Fibroblast of skin of right quadriceps (primary cell): ENCODE measurements around the gene LENEP.

Experiments used
- DNase-seq: peaks from one replicate; pipeline ENCODE4 v3.0.0-alpha.2; 2013

LENEP gene

DNA sequence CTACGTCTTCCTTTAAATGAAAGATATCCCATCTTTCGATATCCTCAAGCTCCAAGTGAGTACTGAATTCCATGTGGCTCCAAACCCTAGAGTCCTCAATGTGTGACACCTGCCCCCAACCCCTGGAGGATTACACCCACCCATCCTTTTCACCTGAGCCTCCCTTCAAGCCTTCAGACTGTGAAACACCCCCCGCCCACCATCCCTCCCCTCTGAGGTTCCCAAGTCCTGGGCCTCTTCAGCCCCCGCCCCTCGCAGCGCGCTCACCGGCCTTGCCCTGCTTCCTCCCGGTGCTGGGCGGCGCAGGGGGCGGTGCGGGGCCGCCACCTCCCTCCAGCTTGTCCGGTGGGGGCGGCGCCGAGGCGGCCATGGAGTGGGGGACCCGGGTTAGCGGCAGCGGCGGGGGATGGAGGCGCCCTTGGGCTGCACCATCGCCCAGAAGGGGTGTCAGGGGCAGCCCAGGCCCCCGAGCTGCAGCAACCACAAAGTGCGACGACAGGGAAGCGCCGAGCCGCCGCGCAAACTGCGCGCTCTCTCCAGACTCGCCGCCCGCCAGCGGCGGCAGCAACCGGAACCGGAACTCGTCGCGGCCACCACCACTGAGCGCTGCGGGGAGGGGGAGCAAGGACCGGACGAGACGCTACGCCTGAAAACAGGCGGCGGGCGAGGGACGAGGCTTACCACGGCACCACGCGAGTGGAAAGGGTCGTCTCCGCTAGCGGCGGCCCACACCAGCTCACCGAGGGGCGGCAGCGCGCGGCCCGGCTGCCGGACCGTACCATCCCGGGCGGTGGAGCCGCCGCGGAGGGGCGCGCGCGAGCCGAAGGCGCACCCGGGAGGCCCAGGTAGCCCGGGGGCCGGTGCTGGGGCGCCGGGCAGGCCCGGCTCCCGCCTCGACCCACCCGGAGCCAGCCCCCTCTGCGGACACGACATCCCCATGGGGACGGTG is 31.9 kb upstream of the LENEP start, which contains the start of gene PYGO2:
Gene PYGO2 (minus strand): TSS at position 576 of the 949 bp plus-strand sequence. CDS start 206 bp downstream, at position 370.
- peak; percentile 80 for DNase-seq

DNA sequence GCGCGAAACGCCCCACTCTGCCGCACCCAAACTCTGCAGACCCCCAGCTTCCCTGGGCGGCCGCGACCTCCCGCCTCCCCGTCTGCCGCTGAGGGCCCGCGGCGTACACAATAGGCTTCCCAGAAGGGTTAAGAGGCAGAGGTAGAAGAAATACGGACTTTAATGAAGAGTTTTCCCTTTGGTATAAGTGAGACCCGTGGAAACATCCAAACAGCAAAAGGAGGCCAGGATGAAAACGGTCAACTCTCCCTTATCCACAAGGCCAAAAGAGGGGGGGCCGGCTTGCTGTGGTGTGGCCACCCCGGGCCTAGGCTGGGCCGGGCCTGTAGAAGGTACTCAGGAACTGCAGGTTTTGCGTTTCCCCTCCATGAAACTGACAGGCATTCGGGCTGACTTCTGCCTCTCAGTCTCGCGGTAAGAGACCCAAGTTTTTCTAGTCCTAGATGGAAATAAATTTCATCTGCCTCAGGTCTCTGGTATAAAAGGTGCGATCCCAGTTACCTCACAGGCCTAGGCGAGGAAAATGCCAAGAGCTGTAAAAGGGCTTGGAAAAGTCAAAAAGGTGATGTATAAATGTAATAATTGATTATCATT is 31.1 kb upstream of the LENEP start:
- DNase-seq: peak; percentile 23

DNA sequence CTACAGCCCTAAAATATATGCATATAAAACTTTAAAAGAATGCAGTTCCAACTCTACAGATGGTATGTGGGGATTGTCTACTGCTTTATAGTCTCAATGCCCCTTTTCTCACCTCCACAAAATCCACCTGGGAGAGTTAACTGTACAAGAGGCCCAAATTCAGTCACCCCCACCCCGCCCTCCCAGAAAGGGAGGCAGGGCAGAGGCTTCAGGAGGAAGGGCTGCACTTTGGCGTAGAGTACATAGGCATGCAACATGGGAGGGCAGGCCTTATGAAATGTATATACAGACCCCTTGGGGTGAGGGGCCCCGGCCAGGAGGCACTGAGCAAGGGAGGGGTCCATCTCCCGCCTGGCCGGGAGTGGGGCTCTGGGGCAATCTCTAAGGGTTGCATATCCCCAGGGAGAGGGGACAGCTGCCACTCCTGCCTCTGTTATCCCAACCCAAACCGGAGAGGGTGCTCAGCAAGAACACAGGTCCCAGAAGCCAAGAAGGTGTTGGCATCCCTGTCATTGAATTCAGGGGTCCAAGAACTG is 30.5 kb upstream of the LENEP start:
- DNase-seq: no peak

DNA sequence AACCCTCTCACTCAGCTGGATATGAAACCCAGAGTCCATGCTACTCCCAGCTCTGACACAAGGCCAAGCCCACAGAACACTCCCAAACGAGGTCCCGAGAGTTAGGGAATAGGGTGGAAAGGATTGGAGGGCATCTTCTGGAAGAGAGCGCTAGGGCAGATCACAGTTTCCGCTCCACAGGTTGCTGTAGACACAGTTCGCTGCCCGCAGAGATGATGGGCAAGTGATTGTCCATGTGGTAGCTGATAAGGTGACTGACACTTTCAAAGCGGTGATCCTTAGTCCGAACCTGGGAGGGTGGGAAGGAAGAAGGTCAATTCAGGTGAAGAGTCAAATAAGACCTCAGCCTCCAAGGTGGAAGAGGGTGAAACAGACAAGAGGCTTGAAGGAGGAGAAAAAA is 29.7 kb upstream of the LENEP start:
- DNase-seq: no peak

DNA sequence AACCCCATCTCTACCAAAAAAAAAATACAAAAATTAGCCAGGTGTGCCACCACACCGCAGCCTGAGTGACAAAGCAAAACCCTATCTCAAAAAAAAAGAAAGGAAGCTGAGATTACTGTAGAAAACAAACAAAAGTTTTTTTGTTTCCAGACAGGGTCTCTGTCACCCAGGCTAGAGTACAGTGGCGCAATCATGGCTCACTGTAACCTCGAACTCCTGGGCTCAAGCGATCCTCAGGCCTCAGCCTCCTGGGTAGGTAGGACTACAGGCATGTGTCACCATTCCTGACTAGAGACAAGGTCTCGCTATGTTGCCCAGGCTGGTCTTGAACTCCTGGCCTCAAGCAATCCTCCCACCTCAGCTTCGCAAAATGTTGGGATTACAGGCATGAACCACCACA is 29.0 kb upstream of the LENEP start:
- DNase-seq: no peak

DNA sequence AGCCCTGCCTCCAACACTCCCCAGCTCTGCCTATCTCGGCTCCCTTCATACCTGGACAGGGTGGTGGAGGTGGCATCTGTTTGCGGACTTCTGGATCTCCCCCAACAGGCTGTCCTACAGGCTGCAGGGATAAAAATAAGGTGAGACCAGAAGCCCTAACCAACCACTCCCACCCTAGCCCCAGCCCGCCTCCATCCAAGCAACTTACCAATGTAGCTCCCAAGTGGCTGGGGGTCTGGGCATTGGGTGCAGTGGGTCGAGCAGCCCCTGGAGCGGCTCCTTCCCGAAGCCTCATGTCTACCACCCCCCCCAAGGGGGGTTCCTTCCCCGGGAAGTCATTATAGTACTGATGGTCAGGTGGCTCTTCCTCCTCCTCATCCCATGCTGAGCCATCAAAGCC is 27.3 kb upstream of the LENEP start:
- no peak for DNase-seq

DNA sequence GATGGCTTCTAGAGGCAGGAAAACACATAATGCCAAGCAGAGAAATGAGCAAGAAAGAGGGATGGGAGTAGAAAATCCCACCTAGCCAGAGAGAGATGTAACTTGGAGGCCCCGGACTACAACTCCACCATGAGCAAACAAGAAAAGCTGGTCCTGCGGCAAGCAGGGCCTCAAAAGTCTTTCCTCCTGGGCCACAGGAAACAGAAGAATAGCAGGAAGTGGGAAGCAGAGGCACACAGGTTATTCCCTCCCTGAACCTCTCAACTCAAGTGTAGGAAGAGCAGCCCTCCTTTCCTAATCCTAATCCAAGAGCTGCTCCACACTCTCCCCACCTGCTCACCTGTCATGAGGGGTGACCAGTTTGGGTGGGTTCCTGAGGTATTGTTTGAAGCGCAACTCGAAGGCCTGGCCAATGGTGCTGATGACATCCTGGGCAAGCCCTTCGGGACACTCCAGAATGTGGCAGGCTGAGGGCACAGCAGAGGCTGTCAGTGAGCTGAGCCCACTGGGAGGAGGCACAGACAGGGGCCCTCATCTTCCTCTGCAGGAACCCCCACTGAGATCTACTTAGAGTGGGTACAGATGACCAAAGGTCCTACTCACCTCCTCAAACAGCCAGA is 25.9 kb upstream of the LENEP start:
- no peak for DNase-seq

DNA sequence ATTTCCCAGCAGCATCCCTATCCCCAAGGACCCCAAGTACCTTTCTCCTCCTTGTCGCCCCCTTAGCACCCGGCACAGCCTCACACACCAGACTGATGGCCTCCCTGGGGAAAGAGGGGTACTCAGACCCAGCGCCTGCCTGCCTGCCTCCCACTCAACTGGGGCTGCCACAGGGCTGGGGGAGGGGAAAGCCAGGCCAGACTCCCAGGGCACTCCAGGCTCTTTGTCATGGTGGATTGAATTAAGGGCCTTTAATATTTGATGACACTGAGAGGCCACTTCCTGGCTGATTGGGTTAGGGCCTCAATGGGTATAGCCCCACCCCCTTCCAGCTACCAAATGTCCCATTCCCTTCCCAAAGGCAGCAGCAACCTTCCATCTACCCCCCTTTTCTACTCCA is 24.7 kb upstream of the LENEP start:
- DNase-seq: no peak

DNA sequence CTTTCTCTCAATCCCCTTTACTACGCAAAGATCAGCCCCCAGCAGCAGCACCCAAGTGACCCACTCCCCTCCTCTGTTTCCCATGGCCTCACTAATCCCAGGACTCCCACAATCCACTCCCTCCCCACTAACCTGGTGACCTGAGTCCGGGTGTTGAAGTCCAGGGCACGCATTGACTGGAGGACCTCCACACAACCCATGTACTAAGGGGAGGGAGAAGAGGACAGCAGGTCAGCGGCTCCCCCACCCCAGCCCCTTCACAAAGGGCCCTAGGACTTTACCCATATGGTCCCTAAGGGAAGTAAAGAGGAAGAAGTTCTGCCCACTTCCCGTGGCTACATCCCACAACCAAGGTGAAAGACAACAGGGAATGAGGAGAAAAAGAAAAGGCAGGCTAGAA is 24.1 kb upstream of the LENEP start:
- no peak for DNase-seq

DNA sequence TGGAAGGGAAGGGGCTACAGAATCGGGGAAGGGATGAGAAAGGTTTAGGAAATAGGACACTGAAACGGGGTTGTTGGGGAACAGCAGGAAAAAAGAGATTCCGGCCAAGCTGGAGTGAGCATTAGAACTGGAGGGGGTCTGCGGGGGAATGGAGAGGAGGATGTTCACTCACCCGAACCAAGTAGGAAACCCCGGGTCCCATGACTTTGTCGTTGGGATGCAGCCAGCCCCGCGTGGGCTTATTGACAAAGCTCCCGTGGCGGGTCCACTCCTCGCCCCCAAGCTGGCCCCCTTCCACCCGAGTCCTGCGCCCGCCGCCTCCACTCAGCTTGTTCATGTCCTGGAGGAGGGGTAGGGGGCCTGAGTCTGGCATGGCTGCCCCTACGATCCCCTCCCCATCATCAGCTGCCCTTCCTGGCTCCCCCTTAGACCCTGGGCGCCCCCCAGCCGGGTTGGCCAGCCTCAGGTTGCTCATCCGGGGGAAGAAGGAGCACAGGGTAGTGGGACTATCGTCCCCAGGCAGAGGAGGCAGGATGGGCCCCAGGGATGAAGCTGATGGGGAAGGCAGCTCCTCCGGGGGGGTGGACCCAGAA is 23.4 kb upstream of the LENEP start:
- no peak for DNase-seq

DNA sequence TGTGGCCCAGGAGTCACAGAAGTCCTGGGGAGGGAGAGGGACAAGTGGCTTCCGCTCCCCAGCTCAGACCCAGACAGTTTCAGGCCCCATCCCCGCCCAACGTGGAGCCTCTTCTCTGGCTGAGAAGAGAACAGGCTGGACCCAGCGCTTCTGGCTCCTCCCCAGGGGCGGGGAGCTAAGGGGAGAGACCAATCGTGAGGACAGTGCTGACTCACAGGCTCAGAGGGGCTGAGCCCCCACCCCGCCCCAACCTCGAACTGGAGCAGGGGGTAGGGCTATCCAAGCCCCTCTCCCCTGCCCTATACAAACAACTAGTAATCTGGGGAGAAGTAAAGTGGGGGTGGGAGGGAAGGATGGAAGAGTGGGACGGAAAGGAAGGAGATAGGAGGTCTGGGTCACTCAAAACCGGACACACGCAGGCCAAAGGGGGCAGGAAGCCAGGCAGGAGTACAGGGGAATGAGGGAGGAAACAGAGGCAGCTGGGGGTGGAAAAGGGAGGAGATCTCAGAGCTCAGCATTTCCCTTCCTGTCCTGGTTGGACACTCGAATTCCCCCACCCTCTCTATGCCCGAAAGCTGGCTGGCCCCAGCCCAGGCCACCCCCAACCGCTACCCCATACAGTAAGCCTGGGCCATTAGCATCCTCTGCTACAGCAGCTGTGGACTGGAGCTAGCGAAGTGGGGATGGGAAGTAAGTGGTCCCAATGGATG is 22.6 kb upstream of the LENEP start, which contains the start of gene SHC1:
Gene SHC1 (minus strand): TSS at position 117 of the 710 bp plus-strand sequence. CDS start 221 bp downstream, outside the sequence.
- DNase-seq: peak; percentile 96

DNA sequence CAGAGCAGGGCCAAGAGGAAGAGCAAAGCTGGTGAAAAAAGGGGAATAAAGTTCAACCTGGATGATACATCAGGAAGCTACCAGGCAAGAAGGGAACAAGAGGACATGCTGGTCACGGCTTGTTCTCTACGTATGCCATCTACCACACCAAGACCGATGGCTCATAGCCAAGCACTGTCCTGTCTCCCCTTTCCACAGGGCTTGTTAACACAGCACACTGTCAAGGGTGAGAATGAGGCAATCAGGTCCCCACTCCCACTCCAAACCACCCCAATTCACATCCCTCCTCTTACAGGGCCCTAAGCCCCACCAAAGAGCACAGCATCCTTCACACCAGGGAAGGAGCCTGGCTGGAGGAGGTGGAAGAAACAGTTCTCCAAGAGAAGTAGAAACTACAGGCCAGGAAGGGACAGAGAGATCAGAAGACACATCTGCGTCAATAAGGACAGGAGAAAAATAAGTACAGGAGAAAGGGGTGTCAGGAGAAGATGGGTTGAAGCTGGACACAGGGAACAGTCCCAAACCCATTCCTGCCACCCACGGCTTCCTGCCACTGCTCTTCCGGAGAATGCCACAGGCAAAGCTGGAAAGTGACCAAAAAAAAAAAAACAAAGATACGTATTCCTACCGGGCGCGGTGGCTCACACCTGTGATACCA is 21.9 kb upstream of the LENEP start:
- DNase-seq: no peak

DNA sequence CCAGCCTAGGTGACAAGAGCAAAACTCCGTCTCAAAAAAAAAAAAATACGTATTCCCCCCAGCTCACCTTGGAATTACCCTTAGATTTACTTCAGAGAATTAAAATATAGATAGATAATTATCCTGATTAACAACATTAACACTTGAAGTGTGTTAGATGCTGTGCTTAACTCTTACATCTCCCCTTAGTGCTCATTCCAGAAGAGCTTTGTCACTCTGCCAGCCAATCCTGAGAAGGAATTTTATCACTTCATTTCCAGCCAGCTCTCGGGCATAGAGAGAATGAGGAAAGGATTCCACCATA is 21.2 kb upstream of the LENEP start:
- no peak for DNase-seq

DNA sequence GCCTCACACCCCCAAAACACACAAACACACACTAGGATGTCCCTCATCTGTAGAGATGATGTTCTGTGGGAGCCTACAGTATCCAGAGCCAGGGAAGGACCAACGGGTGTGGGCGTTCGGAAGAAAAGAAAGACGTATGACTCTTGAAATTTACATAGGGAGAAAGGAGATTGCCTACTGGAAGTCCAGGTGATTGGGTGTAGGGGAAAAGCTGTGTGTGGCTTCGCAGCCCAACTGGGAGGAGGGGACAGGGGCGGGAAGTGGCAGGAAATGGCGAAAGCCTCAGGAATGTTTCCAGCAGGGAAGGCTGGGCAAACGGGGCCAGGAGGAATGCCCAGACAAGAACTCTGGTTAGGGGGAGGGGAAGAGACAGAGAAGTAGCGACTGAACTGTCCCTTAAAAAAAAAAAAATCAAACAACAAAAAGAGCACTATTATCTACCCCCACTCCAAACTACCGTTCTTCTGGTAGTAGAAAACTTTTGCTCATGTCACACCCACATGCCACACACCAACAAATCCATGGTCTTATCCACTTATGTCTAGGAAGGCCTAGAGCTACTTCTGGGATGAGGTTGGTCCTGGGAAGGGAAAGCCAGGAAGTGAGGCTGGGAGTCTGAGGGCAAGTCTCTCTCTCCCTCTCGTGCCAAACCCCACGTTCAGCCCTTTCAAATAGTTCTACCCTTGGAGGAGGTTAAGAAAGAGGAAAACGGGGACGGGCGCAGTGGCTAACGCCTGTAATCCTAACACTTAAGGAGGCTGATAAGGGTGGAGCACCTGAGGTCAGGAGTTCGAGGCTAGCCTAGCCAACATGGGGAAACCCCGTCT is 20.7 kb upstream of the LENEP start:
- DNase-seq: peak; percentile 99

DNA sequence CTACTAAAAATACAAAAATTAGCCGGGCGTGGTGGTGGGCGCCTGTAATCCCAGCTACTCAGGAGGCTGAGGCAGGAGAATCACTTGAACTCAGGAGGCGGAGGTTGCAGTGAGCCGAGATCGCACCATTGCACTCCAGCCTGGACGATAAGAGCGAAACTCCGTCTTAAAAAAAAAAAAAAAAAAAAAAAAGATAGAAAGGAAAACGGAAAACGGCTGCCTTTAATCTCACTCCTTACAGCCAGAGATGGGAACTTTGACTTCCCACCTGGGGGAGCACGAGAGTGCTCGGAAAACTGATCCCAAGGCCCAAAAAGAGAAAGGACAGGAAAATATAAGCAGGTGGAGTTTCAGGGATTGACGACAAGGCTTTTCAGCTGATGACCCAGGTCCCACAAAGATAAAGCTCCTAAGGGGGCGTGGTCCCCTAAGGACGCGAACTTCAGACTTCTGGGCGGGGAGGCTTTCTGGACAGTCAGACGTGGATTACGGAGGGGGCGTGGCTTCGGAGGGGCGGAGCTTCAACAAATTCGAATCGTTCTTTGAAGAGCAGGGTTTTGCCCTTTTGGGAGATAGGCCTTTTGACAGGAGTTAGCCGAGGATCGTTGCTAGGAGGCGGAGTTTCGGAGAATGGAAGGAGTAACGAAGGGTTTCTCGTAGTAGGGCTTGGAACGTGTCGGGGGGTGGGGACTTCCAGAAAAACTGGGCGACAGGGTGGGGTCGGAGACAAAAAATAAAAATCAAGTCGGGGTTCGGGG is 19.9 kb upstream of the LENEP start:
- peak; percentile 98 for DNase-seq

DNA sequence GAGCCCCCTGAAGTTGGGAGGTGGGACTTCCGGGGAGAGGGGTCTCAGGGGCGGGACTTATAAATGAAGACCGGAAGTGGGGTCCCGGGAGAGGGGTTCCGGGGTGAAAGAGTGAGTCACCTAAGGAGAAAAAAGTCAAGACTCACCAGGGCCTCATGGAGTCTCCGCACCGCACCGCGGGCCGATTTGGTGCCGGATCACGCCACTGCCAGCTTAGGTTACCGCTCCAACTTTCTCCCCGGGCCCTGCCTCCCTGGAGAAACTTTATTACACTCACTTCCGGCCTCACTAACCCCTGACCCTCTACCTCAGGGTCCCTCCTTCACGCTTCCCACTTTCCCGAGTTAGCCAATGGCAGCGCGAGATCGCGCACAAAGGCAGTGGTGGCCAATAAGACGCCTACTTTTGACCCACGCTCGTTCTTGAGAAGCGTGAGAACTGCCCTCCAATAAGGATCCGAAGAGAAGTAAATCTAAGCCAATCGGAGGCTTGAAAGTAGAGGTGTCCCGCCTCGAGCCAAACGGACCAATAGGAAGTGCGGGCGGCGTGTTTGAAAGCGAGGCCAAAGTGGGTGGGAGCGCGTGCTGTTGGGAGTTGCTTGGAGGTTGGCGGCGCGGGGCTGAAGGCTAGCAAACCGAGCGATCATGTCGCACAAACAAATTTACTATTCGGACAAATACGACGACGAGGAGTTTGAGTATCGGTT is 19.1 kb upstream of the LENEP start, which contains the start of gene CKS1B:
Gene CKS1B (plus strand): TSS at position 580 of the 706 bp plus-strand sequence. CDS start 65 bp downstream, at position 645.
- DNase-seq: peak; percentile 100

DNA sequence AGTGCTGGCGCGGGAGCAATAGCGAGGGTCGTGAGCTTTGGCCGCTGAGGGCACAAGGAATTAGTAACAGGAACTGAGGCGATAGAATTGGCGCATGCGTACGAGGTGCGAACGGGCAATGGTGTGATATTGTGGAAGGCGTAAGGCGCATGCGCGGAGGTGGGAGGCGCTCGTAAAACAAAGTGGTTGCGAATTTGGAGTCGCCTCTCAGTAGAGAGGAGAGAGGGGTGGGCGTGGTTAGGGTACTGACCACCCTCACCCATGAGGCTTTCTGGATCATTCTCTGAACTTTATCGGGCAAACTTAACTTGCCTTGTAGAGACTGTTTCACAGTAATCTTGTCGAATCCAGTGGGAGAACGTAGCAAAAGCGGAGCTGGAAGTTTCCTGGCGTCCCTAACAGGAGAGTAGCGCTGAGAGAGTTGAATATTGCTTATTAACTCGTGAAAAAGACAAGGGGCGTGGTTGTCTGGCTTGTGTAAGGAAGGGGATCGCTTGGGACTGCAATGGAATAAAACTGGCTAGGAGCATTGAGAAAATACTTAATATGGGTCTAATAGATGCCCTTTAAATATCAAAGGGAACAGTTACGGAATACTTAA is 18.5 kb upstream of the LENEP start:
- peak; percentile 96 for DNase-seq

DNA sequence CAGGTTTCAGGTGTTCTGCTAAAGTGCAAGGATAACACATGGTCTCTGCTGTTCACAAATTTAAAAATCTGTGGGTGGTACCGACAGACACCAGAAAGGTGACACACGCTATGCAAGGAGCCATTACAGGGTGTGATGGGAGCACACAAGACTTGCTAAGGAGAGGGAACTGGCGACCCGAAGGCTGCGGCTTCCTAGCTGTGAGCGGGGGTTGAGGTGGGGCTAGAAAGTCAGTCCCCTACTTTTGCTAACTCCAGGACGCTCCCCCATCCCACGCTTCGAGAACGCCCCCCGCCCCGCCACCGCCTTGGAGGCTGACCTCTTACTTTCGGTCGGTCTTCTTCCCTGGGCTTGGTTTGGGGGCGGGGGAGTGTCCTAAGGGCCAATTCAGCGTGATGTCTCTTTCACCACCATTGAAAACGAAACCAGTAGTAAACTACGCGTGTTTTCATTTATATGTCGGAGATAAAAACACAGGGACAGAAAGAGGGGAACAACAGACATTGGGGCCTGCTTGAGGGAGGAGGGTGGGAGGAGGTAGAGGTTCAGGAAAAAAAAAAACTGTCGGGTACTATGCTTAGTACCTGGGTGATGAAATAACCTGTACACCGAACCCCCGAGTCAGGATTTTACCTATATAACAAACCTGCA is 17.9 kb upstream of the LENEP start:
- peak; percentile 44 for DNase-seq
